HCT116 (cell line): Measurements from ENCODE around the gene SEMA4C. TPM values are rescaled to one million over a fixed set of nuclear protein-coding genes. Genes with fewer than 3 reads are reported as not detected.

ENCODE experiments used
- ATAC-seq: fragments of 200-7000 bp; cut with Tn5 transposase; 2 replicates; pipeline ENCODE4 v1.9.1; 2020; ENCODE audit warnings: mild to moderate bottlenecking, moderate library complexity
- BruUV-seq: library from RNA; stranded (reverse); fragments of 400-500 nt; replicated peaks from 2 replicates; lab custom pipeline; 2021; lab: Mats Ljungman, UMichigan
- CTCF ChIA-PET: fragments of 300-600 bp; sonication (Branson Sonifier 250); formaldehyde crosslinking; loops from one replicate; lab custom pipeline; 2021; ENCODE audit warnings: antibody characterized with exemption; lab: Charles Lee
- POLR2A ChIA-PET: fragments of 300-600, 350-600 bp; sonication (Branson Sonifier 250); formaldehyde crosslinking; loops from one replicate; lab custom pipeline; 2021; ENCODE audit warnings: antibody characterized with exemption; lab: Charles Lee
- RAD21 ChIA-PET, 2 experiments: fragments of 300-600 bp; sonication (Branson Sonifier 250); formaldehyde crosslinking; loops; one replicate each; lab custom pipeline; 2023; ENCODE audit warnings: low total read pairs in 2 of 2; ENCODE audit not compliant: uncharacterized antibody in 2 of 2, unreplicated experiment in 2 of 2, low non-redundant PET in 1 of 2; lab: Charles Lee
- DNase-seq: peaks from one replicate; pipeline ENCODE4 v3.0.0-alpha.2; 2010; ENCODE audit warnings: low read depth, low spot score
- H2AFZ ChIP-seq: fragments of 200-600 bp; shearing (Covaris generic), sonication (generic); 2 replicates; pipeline ENCODE4 v1.6.1; 2017; ENCODE audit warnings: low read depth, mixed run types, mixed read lengths, antibody characterized with exemption, low read length; ENCODE audit not compliant: poor library complexity, severe bottlenecking
- H3K27ac ChIP-seq: 2 replicates; pipeline ENCODE4 v1.5.1; 2012; ENCODE audit warnings: low read depth, low read length
- H3K27me3 ChIP-seq: fragments of 200-600 bp; sonication (generic); 2 replicates; pipeline ENCODE4 v1.6.1; 2016; ENCODE audit warnings: mixed run types, low read length, mixed read lengths; ENCODE audit not compliant: insufficient read depth
- H3K36me3 ChIP-seq, 2 experiments: fragments of 200-500 bp in 1 of 2; fragments of 200-600 bp in 1 of 2; sonication (Bioruptor generic) in 1 of 2; sonication (generic) in 1 of 2; 2 replicates each; pipeline versions ENCODE4 v1.5.1 to v1.6.1; 2014 to 2016; ENCODE audit warnings: low read length in 2 of 2, inconsistent platforms in 1 of 2, mixed read lengths in 1 of 2, mixed run types in 1 of 2; ENCODE audit not compliant: insufficient read depth in 2 of 2, control insufficient read depth in 1 of 2
- H3K4me1 ChIP-seq, 2 experiments: fragments of 200-600 bp in 1 of 2; sonication (generic) in 1 of 2; 2 replicates each; pipeline versions ENCODE4 v1.5.1 to v1.6.1; 2012 to 2017; ENCODE audit warnings: low read length in 2 of 2, inconsistent platforms in 1 of 2, mild to moderate bottlenecking in 1 of 2, mixed read lengths in 1 of 2, mixed run types in 1 of 2, moderate library complexity in 1 of 2; ENCODE audit not compliant: insufficient read depth in 2 of 2, control insufficient read depth in 1 of 2
- H3K4me2 ChIP-seq: fragments of 200-600 bp; sonication (generic); 2 replicates; pipeline ENCODE4 v1.6.1; 2017; ENCODE audit warnings: mixed run types, low read length, mixed read lengths
- H3K4me3 ChIP-seq, 2 experiments: fragments of 200-600 bp in 1 of 2; sonication (generic) in 1 of 2; replicated peaks in 1 of 2; 2 replicates each; pipeline ENCODE4 v1.5.1; 2011 to 2016; ENCODE audit warnings: low read length in 2 of 2, control low read depth in 1 of 2, low read depth in 1 of 2, mild to moderate bottlenecking in 1 of 2, mixed read lengths in 1 of 2, mixed run types in 1 of 2
- H3K79me2 ChIP-seq: fragments of 200-600 bp; sonication (generic); 2 replicates; pipeline ENCODE4 v1.6.1; 2017; ENCODE audit warnings: mild to moderate bottlenecking, mixed run types, low read length, moderate library complexity, mixed read lengths; ENCODE audit not compliant: insufficient read depth
- H3K9ac ChIP-seq: fragments of 200-600 bp; sonication (generic); 2 replicates; pipeline ENCODE4 v1.6.1; 2016; ENCODE audit warnings: low read length, mixed read lengths
- H3K9me2 ChIP-seq: fragments of 200-600 bp; sonication (generic), shearing (Covaris generic); 2 replicates; pipeline ENCODE4 v1.6.1; 2017; ENCODE audit warnings: mixed run types, mild to moderate bottlenecking, moderate library complexity; ENCODE audit not compliant: insufficient read depth
- H3K9me3 ChIP-seq, 2 experiments: fragments of 200-500 bp in 1 of 2; fragments of 200-600 bp in 1 of 2; sonication (Bioruptor generic) in 1 of 2; sonication (generic) in 1 of 2; 2 replicates each; pipeline ENCODE4 v1.6.1; 2014 to 2017; ENCODE audit warnings: low read length in 2 of 2, mixed read lengths in 2 of 2, inconsistent platforms in 1 of 2, low read depth in 1 of 2, mild to moderate bottlenecking in 1 of 2, mixed run types in 1 of 2, moderate library complexity in 1 of 2; ENCODE audit not compliant: control insufficient read depth in 1 of 2, insufficient read depth in 1 of 2
- H4K20me1 ChIP-seq: fragments of 200-600 bp; sonication (generic), shearing (Covaris generic); 2 replicates; pipeline ENCODE4 v1.6.1; 2017; ENCODE audit warnings: mixed run types, mild to moderate bottlenecking, moderate library complexity; ENCODE audit not compliant: insufficient read depth
- CBX3 ChIP-seq: IDR thresholded peaks from 2 replicates; pipeline ENCODE4 v1.6.1; 2012; ENCODE audit warnings: low read depth
- ELF1 ChIP-seq: IDR thresholded peaks from 2 replicates; pipeline ENCODE4 v1.6.1; 2012; ENCODE audit warnings: low read depth, borderline replicate concordance
- JUND ChIP-seq: IDR thresholded peaks from 2 replicates; pipeline ENCODE4 v1.6.1; 2012
- POLR2A ChIP-seq: IDR thresholded peaks from 2 replicates; pipeline ENCODE4 v1.7.0; 2011; ENCODE audit warnings: borderline replicate concordance; ENCODE audit not compliant: insufficient read depth, insufficient read length; ENCODE audit errors: extremely low read depth
- POLR2AphosphoS5 ChIP-seq: IDR thresholded peaks from 2 replicates; pipeline ENCODE4 v1.6.1; 2011; ENCODE audit warnings: mild to moderate bottlenecking, low read depth, low read length, moderate library complexity
- RAD21 ChIP-seq: IDR thresholded peaks from 2 replicates; pipeline ENCODE4 v1.6.1; 2012; ENCODE audit warnings: low read depth, mild to moderate bottlenecking
- SIN3A ChIP-seq: IDR thresholded peaks from 2 replicates; pipeline ENCODE4 v1.6.1; 2012; ENCODE audit warnings: low read depth
- SP1 ChIP-seq: IDR thresholded peaks from 2 replicates; pipeline ENCODE4 v1.6.1; 2012; ENCODE audit warnings: low read depth
- SRF ChIP-seq: IDR thresholded peaks from 2 replicates; pipeline ENCODE4 v1.6.1; 2012; ENCODE audit warnings: low read depth
- TCF7L2 ChIP-seq: IDR thresholded peaks from 2 replicates; pipeline ENCODE4 v1.7.0; 2011; ENCODE audit warnings: borderline replicate concordance, inconsistent platforms; ENCODE audit not compliant: insufficient read depth, insufficient read length; ENCODE audit errors: extremely low read depth
- YY1 ChIP-seq: IDR thresholded peaks from 2 replicates; pipeline ENCODE4 v1.6.1; 2011; ENCODE audit warnings: low read length, low read depth, moderate library complexity, mild to moderate bottlenecking; ENCODE audit not compliant: insufficient replicate concordance; ENCODE audit errors: extremely low read depth
- ZBTB33 ChIP-seq: IDR thresholded peaks from 2 replicates; pipeline ENCODE4 v1.6.1; 2011; ENCODE audit warnings: mild to moderate bottlenecking, low read length, moderate library complexity; ENCODE audit not compliant: insufficient replicate concordance; ENCODE audit errors: extremely low read depth
- ZFX ChIP-seq: fragments of 450-650 bp; IDR thresholded peaks from 2 replicates; pipeline ENCODE4 v1.6.1; 2017
- ZNF274 ChIP-seq: fragments of 200-500 bp; sonication (Bioruptor generic); IDR thresholded peaks from 2 replicates; pipeline ENCODE4 v1.6.1; 2014; ENCODE audit warnings: mild to moderate bottlenecking, low read depth, low read length, inconsistent platforms
- intact Hi-C: fragments of 100-400 bp; cut with micrococcal nuclease; formaldehyde crosslinking; loops from 2 replicates; pipeline ENCODE4 v1.10.0; 2022
- total RNA-seq: library from RNA; stranded (reverse); gene quantifications from one replicate; pipeline ENCODE4 v1.2.1, GENCODE V29; 2021; ENCODE audit not compliant: unreplicated experiment
- TF ChIP-seq, protein P1 (sequence below), 3 experiments: fragments of 200-600 bp in 1 of 3; sonication (generic) in 1 of 3; IDR thresholded peaks in 2 of 3; conservative IDR thresholded peaks in 1 of 3; 2 replicates each; pipeline ENCODE4 v1.5.1; 2012 to 2017; ENCODE audit warnings: low read depth in 2 of 3, low read length in 2 of 3, antibody characterized with exemption in 1 of 3, borderline replicate concordance in 1 of 3, control low read depth in 1 of 3, mild to moderate bottlenecking in 1 of 3, mixed read lengths in 1 of 3, mixed run types in 1 of 3, moderate library complexity in 1 of 3; ENCODE audit not compliant: insufficient read depth in 1 of 3
- TF ChIP-seq, protein P2 (sequence below): IDR thresholded peaks from 2 replicates; pipeline ENCODE4 v1.6.1; 2012

SEMA4C gene
- total RNA-seq, 1 experiment from 2014 or later = 25.4 TPM

GRCh38 chr2:96843538-96844268 lies 26.2 kb downstream of the SEMA4C start, which contains the start of gene ANKRD23:
ANKRD23 (minus strand) TSS chr2:96844021; CDS start chr2:96843992, 29 bp downstream.
- no peaks in the 10 kb centered on the region for H3K9me3 ChIP-seq
- TF ChIP-seq POLR2AphosphoS5 (no peak), ZBTB33 (no peak), ELF1 (no peak), TCF7L2 (no peak), RAD21 (no peak), POLR2A (no peak), JUND (no peak), SIN3A (no peak), ZFX (no peak), CBX3 (no peak), ZNF274 (no peak), YY1 (no peak), SP1 (no peak), SRF (no peak)
- TF ChIP-seq, protein P1, sequence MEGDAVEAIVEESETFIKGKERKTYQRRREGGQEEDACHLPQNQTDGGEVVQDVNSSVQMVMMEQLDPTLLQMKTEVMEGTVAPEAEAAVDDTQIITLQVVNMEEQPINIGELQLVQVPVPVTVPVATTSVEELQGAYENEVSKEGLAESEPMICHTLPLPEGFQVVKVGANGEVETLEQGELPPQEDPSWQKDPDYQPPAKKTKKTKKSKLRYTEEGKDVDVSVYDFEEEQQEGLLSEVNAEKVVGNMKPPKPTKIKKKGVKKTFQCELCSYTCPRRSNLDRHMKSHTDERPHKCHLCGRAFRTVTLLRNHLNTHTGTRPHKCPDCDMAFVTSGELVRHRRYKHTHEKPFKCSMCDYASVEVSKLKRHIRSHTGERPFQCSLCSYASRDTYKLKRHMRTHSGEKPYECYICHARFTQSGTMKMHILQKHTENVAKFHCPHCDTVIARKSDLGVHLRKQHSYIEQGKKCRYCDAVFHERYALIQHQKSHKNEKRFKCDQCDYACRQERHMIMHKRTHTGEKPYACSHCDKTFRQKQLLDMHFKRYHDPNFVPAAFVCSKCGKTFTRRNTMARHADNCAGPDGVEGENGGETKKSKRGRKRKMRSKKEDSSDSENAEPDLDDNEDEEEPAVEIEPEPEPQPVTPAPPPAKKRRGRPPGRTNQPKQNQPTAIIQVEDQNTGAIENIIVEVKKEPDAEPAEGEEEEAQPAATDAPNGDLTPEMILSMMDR (IDR thresholded peaks at IDR 0.05 in 2 of 3, conservative IDR thresholded peaks at IDR 0.05 in 1 of 3; ENCODE audit: borderline replicate concordance in 1 of 3, insufficient read depth in 1 of 3, low read depth in 2 of 3, low read length in 2 of 3) = no peak
- TF ChIP-seq, protein P2, sequence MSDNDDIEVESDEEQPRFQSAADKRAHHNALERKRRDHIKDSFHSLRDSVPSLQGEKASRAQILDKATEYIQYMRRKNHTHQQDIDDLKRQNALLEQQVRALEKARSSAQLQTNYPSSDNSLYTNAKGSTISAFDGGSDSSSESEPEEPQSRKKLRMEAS = no peak
- TF ChIP-seq, all 23 proteins: peak for 0
- Histone ChIP-seq H3K27ac (no peak within 1 kb of the TSS), H3K9me2 (no peaks in the 10 kb centered on the region), H4K20me1 (no peaks in the 10 kb centered on the region), H3K36me3 (peaks cover 4 to 9% of the 10 kb centered on the region in 2 experiments; a peak in 3 of 4 replicates), H3K27me3 (no peaks in the 10 kb centered on the region), H3K79me2 (no peaks in the 10 kb centered on the region), H2AFZ (no peak within 1 kb of the TSS), H3K4me1 (no peaks in the 10 kb centered on the region), H3K4me2 (no peak within 1 kb of the TSS), H3K4me3 (no peak within 1 kb of the TSS), H3K9ac (no peak within 1 kb of the TSS)
- POLR2A ChIA-PET = no interaction called here
- DNase-seq = no peak
- CTCF ChIA-PET = no interaction called here
- BruUV-seq = no TSS peak
- RAD21 ChIA-PET = no interaction called here
- no peak for ATAC-seq
- intact Hi-C loops = no loop called here
